ENCODE measurements around the gene BEND3. TPM values are rescaled to one million over a fixed set of nuclear protein-coding genes. Genes with fewer than 3 reads are reported as not detected.
"Not testable (repeated sequence)": the region's sequence is repeated elsewhere in the genome, so short reads cannot be mapped to it uniquely, and the experiment has no call there.

Gene BEND3
- total RNA-seq, 1 donor from 2014 or later: 5.8 TPM

DNA sequence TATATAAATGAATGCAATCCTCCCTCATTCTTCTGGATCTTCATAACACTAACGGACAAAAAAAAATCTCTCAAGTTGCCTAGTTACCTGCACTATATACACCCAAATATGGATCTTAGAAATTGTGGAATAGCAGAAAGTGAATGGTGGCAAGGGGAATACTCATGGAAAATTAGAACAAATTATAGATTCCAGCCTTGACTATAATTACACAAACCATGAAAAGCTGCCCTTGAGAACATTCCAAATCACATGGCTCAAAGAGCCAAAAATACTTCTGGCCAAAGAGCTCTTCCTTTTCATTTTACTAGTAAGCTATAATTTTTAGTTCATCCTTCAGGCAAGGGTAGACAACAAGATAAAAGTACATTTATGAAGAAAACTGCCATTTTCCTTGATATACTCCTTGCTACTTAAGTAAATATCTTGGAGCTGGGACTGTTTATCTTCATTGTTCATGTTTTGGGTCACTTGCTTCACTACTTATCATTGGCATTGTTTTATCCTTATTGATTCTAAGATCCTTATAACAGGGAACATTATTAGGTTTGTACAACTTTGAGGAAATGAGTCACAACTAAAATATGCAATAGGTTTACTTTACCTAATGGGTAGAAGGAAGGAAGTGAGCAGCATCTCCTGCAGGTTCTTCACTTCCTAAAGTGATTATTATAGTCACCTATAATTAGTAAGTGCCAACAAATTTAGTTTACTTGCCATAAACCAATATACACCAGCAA is 93.7 kb downstream of the BEND3 start:
- no peaks in the 10 kb centered on the region for H3K9me3 Mint-ChIP-seq (ENCODE audit: unreplicated experiment)
- TF ChIP-seq, protein P1, sequence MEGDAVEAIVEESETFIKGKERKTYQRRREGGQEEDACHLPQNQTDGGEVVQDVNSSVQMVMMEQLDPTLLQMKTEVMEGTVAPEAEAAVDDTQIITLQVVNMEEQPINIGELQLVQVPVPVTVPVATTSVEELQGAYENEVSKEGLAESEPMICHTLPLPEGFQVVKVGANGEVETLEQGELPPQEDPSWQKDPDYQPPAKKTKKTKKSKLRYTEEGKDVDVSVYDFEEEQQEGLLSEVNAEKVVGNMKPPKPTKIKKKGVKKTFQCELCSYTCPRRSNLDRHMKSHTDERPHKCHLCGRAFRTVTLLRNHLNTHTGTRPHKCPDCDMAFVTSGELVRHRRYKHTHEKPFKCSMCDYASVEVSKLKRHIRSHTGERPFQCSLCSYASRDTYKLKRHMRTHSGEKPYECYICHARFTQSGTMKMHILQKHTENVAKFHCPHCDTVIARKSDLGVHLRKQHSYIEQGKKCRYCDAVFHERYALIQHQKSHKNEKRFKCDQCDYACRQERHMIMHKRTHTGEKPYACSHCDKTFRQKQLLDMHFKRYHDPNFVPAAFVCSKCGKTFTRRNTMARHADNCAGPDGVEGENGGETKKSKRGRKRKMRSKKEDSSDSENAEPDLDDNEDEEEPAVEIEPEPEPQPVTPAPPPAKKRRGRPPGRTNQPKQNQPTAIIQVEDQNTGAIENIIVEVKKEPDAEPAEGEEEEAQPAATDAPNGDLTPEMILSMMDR (IDR thresholded peaks at IDR 0.05; ENCODE audit: unreplicated experiment): no peak
- no peak for DNase-seq (ENCODE audit: low spot score)
- peaks cover 6% of the 10 kb centered on the region for H3K4me1 Mint-ChIP-seq (ENCODE audit: unreplicated experiment)
- no peak overlapping the region for H3K4me3 Mint-ChIP-seq (ENCODE audit: unreplicated experiment)
- no peak overlapping the region for H3K27ac Mint-ChIP-seq (ENCODE audit: unreplicated experiment)
- H3K36me3 Mint-ChIP-seq (ENCODE audit: low read depth, unreplicated experiment): no peaks in the 10 kb centered on the region
- peaks cover 2% of the 10 kb centered on the region for H3K27me3 Mint-ChIP-seq (ENCODE audit: unreplicated experiment)

DNA sequence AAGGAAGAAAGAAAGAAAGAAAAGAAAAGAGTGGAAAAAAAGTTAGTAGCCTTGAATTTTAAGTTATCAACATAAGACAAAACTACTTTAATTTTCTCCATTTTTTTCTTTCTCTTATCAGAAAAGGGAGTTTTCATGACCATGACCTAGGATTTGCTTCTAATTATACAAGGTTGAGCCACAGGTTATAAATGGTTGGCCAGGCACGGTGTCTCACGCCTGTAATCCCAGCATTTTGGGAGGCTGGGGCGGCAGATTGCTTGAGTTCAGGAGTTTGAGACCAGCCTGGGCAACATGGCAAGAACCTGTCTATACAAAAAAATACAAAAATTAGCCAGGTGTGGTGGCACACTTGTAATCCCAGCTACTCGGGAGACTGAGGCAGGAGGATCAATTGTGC is 95.1 kb downstream of the BEND3 start:
- Mint-ChIP-seq H3K4me1 (ENCODE audit: unreplicated experiment) (peaks cover 6% of the 10 kb centered on the region), H3K27me3 (ENCODE audit: unreplicated experiment) (peaks cover 2% of the 10 kb centered on the region)

DNA sequence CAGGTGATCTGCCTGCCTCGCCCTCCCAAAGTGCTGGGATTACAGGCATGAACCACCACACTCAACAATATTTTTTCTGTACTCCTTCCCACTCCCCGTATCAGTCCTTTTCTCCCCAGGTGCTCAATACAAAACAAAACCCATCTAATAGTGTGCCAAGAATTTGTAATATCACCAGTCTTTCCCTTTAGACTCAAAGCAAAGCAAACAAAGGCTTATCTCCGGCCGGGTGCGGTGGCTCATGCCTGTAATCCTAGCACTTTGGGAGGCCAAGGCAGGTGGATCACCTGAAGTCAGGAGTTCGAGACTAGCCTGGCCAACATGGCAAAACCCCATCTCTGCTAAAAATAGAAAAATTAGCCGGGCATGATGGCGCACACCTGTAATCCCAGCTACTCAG is 95.7 kb downstream of the BEND3 start:
- not testable (repeated sequence) for H3K4me1 Mint-ChIP-seq (ENCODE audit: unreplicated experiment); DNase-seq (ENCODE audit: low spot score); H3K9me3 Mint-ChIP-seq (ENCODE audit: unreplicated experiment); H3K36me3 Mint-ChIP-seq (ENCODE audit: low read depth, unreplicated experiment); H3K4me3 Mint-ChIP-seq (ENCODE audit: unreplicated experiment); H3K27ac Mint-ChIP-seq (ENCODE audit: unreplicated experiment); H3K27me3 Mint-ChIP-seq (ENCODE audit: unreplicated experiment)

More for the DNA sequence above, 95.1 kb downstream of the BEND3 start:
- Mint-ChIP-seq H3K27ac (ENCODE audit: unreplicated experiment) (no peak overlapping the region), H3K9me3 (ENCODE audit: unreplicated experiment) (no peaks in the 10 kb centered on the region), H3K4me3 (ENCODE audit: unreplicated experiment) (no peak overlapping the region), H3K36me3 (ENCODE audit: low read depth, unreplicated experiment) (no peaks in the 10 kb centered on the region)
- TF ChIP-seq, protein P1 (IDR thresholded peaks at IDR 0.05; ENCODE audit: unreplicated experiment): no peak
- no peak for DNase-seq (ENCODE audit: low spot score)

DNA sequence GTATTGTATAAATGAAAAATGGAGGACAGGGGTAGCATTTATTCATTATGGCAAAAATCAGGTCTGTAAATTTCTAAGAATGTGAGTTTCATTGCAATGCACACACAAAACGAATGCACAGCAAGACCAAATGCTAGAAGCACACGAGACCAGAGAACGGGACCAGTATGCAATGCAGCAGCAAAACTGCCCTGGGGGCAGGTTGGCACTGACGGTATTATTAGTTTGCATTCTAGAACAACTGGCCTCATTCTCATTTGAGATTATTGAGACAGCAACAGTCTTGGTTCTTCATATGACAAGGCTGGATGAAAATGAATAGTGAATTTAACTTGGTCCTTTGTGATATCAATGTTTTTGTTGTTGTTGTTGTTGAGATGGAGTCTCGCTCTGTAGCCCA is 96.3 kb downstream of the BEND3 start:
- no peaks in the 10 kb centered on the region for H3K36me3 Mint-ChIP-seq (ENCODE audit: low read depth, unreplicated experiment)
- H3K27me3 Mint-ChIP-seq (ENCODE audit: unreplicated experiment): peaks cover 2% of the 10 kb centered on the region
- H3K4me1 Mint-ChIP-seq (ENCODE audit: unreplicated experiment): peaks cover 6% of the 10 kb centered on the region
- DNase-seq (ENCODE audit: low spot score): no peak
- TF ChIP-seq, protein P1 (IDR thresholded peaks at IDR 0.05; ENCODE audit: unreplicated experiment): no peak
- H3K27ac Mint-ChIP-seq (ENCODE audit: unreplicated experiment): no peak overlapping the region
- no peaks in the 10 kb centered on the region for H3K9me3 Mint-ChIP-seq (ENCODE audit: unreplicated experiment)
- H3K4me3 Mint-ChIP-seq (ENCODE audit: unreplicated experiment): no peak overlapping the region

Other genes with a start within 250 kb of the BEND3 start
- 796 TPM for gene CD24, start 140.8 kb downstream of the BEND3 start, total RNA-seq (ENCODE audit: unreplicated experiment)
- 11.5 TPM for gene MTRES1, start 87.3 kb downstream of the BEND3 start, total RNA-seq (ENCODE audit: unreplicated experiment)